Measurements from ENCODE around the gene HSDL1.

- no peak for TF ChIP-seq EZH2phosphoT487 (IDR thresholded peaks at IDR 0.05)
- TF ChIP-seq, protein P1, sequence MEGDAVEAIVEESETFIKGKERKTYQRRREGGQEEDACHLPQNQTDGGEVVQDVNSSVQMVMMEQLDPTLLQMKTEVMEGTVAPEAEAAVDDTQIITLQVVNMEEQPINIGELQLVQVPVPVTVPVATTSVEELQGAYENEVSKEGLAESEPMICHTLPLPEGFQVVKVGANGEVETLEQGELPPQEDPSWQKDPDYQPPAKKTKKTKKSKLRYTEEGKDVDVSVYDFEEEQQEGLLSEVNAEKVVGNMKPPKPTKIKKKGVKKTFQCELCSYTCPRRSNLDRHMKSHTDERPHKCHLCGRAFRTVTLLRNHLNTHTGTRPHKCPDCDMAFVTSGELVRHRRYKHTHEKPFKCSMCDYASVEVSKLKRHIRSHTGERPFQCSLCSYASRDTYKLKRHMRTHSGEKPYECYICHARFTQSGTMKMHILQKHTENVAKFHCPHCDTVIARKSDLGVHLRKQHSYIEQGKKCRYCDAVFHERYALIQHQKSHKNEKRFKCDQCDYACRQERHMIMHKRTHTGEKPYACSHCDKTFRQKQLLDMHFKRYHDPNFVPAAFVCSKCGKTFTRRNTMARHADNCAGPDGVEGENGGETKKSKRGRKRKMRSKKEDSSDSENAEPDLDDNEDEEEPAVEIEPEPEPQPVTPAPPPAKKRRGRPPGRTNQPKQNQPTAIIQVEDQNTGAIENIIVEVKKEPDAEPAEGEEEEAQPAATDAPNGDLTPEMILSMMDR (IDR thresholded peaks at IDR 0.05) = no peak
These were observed 69.6 kb downstream of the HSDL1 start for GRCh38 chr16:84075376-84075775.
